Skeletal muscle satellite cell (primary cell): ENCODE results near the gene C1QL4.
"Not testable (repeated sequence)": the region's sequence is repeated elsewhere in the genome, so short reads cannot be mapped to it uniquely, and the experiment has no call there.

Source experiments
- H3K27me3 ChIP-seq: 2 replicates; pipeline ENCODE4 v1.7.0; 2013; ENCODE audit warnings: low read length; ENCODE audit not compliant: control insufficient read depth, insufficient read depth
- H3K36me3 ChIP-seq: 2 replicates; pipeline ENCODE4 v1.7.0; 2013; ENCODE audit warnings: mild to moderate bottlenecking, control low read depth, low read length; ENCODE audit not compliant: insufficient read depth
- H3K4me1 ChIP-seq: 2 replicates; pipeline ENCODE4 v1.7.0; 2013; ENCODE audit warnings: low read length; ENCODE audit not compliant: control insufficient read depth, insufficient read depth
- H3K4me2 ChIP-seq: 2 replicates; pipeline ENCODE4 v1.7.0; 2013; ENCODE audit warnings: mild to moderate bottlenecking, low read length
- H3K4me3 ChIP-seq: 2 replicates; pipeline ENCODE4 v1.7.0; 2013; ENCODE audit warnings: low read length
- H3K9ac ChIP-seq: 2 replicates; pipeline ENCODE4 v1.7.0; 2013; ENCODE audit warnings: mild to moderate bottlenecking, low read depth, low read length, moderate library complexity
- H3K9me3 ChIP-seq: replicated peaks from 2 replicates; pipeline ENCODE4 v1.7.0; 2013; ENCODE audit warnings: mild to moderate bottlenecking, control low read depth, low read length

C1QL4 gene

GRCh38 chr12:49330631-49331379 is 6.2 kb downstream of the C1QL4 start:
- no peak overlapping the region for H3K9ac ChIP-seq
- H3K4me2 ChIP-seq = peak overlapping the region; percentile 38
- peaks cover 7% of the 10 kb centered on the region for H3K4me1 ChIP-seq
- H3K27me3 ChIP-seq = peaks cover 8% of the 10 kb centered on the region
- H3K36me3 ChIP-seq = peaks cover 28% of the 10 kb centered on the region
- H3K4me3 ChIP-seq = no peak overlapping the region
- no peaks in the 10 kb centered on the region for H3K9me3 ChIP-seq

- Histone ChIP-seq H3K4me3 (no peak overlapping the region), H3K4me2 (no peak overlapping the region), H3K9me3 (no peaks in the 10 kb centered on the region), H3K27me3 (peaks cover 2% of the 10 kb centered on the region), H3K4me1 (peaks cover 7% of the 10 kb centered on the region), H3K9ac (no peak overlapping the region), H3K36me3 (peaks cover 33% of the 10 kb centered on the region)
Measured at GRCh38 chr12:49330032-49330619, 6.9 kb downstream of the C1QL4 start.

- no peak overlapping the region for H3K9ac ChIP-seq
Measured at GRCh38 chr12:49328816-49329215, 8.2 kb downstream of the C1QL4 start.

GRCh38 chr12:49327887-49328286 is 9.1 kb downstream of the C1QL4 start:
- Histone ChIP-seq H3K9me3 (no peaks in the 10 kb centered on the region), H3K4me1 (peaks cover 13% of the 10 kb centered on the region), H3K4me3 (no peak overlapping the region), H3K36me3 (peaks cover 33% of the 10 kb centered on the region), H3K9ac (no peak overlapping the region), H3K27me3 (no peaks in the 10 kb centered on the region), H3K4me2 (no peak overlapping the region)

More at GRCh38 chr12:49328816-49329215, 8.2 kb downstream of the C1QL4 start:
- no peak overlapping the region for H3K4me2 ChIP-seq
- peaks cover 10% of the 10 kb centered on the region for H3K4me1 ChIP-seq
- no peak overlapping the region for H3K4me3 ChIP-seq
- H3K27me3 ChIP-seq = peaks cover 2% of the 10 kb centered on the region
- H3K36me3 ChIP-seq = peaks cover 33% of the 10 kb centered on the region
- H3K9me3 ChIP-seq = no peaks in the 10 kb centered on the region

- H3K36me3 ChIP-seq = peaks cover 33% of the 10 kb centered on the region
- H3K27me3 ChIP-seq = no peaks in the 10 kb centered on the region
- H3K9ac ChIP-seq = no peak overlapping the region
- H3K4me2 ChIP-seq = no peak overlapping the region
- no peak overlapping the region for H3K4me3 ChIP-seq
- no peaks in the 10 kb centered on the region for H3K9me3 ChIP-seq
- peaks cover 14% of the 10 kb centered on the region for H3K4me1 ChIP-seq
Measured at GRCh38 chr12:49327368-49327767, 9.6 kb downstream of the C1QL4 start.

- peaks cover 12% of the 10 kb centered on the region for H3K4me1 ChIP-seq
- no peak overlapping the region for H3K4me3 ChIP-seq
- H3K36me3 ChIP-seq = peaks cover 28% of the 10 kb centered on the region
Measured at GRCh38 chr12:49325606-49326005, 11.4 kb downstream of the C1QL4 start.

GRCh38 chr12:49323524-49324097 is 13.4 kb downstream of the C1QL4 start:
- H3K4me3 ChIP-seq = peak overlapping the region; percentile 88
- no peaks in the 10 kb centered on the region for H3K27me3 ChIP-seq
- peaks cover 12% of the 10 kb centered on the region for H3K4me1 ChIP-seq
- peak overlapping the region; percentile 81 for H3K9ac ChIP-seq
- peak overlapping the region; percentile 88 for H3K4me2 ChIP-seq
- peaks cover 22% of the 10 kb centered on the region for H3K36me3 ChIP-seq
- H3K9me3 ChIP-seq = no peaks in the 10 kb centered on the region

More at GRCh38 chr12:49325606-49326005, 11.4 kb downstream of the C1QL4 start:
- no peaks in the 10 kb centered on the region for H3K9me3 ChIP-seq
- H3K27me3 ChIP-seq = no peaks in the 10 kb centered on the region
- no peak overlapping the region for H3K9ac ChIP-seq
- no peak overlapping the region for H3K4me2 ChIP-seq

- H3K4me1 ChIP-seq = peaks cover 12% of the 10 kb centered on the region
- no peaks in the 10 kb centered on the region for H3K9me3 ChIP-seq
- H3K27me3 ChIP-seq = no peaks in the 10 kb centered on the region
- H3K9ac ChIP-seq = peak within 1 kb of the TSS; percentile 87
- peaks cover 22% of the 10 kb centered on the region for H3K36me3 ChIP-seq
- H3K4me3 ChIP-seq = peak within 1 kb of the TSS; percentile 88
- H3K4me2 ChIP-seq = peak within 1 kb of the TSS; percentile 88
Measured at GRCh38 chr12:49322708-49323523, 14.1 kb downstream of the C1QL4 start, which contains the start of gene TROAP. Gene TROAP (plus strand): TSS chr12:49323255. CDS start chr12:49323609, 354 bp downstream.

- Histone ChIP-seq H3K27me3 (no peaks in the 10 kb centered on the region), H3K36me3 (peaks cover 19% of the 10 kb centered on the region), H3K4me1 (peaks cover 12% of the 10 kb centered on the region), H3K9me3 (no peaks in the 10 kb centered on the region), H3K9ac (peak overlapping the region; percentile 87), H3K4me2 (peak overlapping the region; percentile 81), H3K4me3 (peak overlapping the region; percentile 85)
Measured at GRCh38 chr12:49322367-49322707, 14.7 kb downstream of the C1QL4 start.

- not testable (repeated sequence) for H3K9ac ChIP-seq, H3K4me2 ChIP-seq, H3K36me3 ChIP-seq, H3K27me3 ChIP-seq, H3K4me3 ChIP-seq, H3K9me3 ChIP-seq
- peaks cover 12% of the 10 kb centered on the region for H3K4me1 ChIP-seq
Measured at GRCh38 chr12:49320411-49321103, 16.4 kb downstream of the C1QL4 start.

GRCh38 chr12:49317118-49317517 is 19.9 kb downstream of the C1QL4 start:
- H3K4me3 ChIP-seq, H3K9ac ChIP-seq, H3K4me2 ChIP-seq, H3K36me3 ChIP-seq, H3K4me1 ChIP-seq, H3K27me3 ChIP-seq, H3K9me3 ChIP-seq: not testable (repeated sequence)
